ENCODE results near the gene STUM.

- TF ChIP-seq CTCF (IDR thresholded peaks at IDR 0.05) (no peak), POLR2A (IDR thresholded peaks at IDR 0.05) (no peak)
Measured at GRCh38 chr1:226622012-226622411, 73.4 kb downstream of the STUM start.
